GM23338 (cell line): ENCODE data around the gene GEN1. TPM values are rescaled to one million over a fixed set of nuclear protein-coding genes. Genes with fewer than 3 reads are reported as not detected.
"Not testable (repeated sequence)": the region's sequence is repeated elsewhere in the genome, so short reads cannot be mapped to it uniquely, and the experiment has no call there.

Experiments
- ATAC-seq: fragments of 200-7000 bp; cut with Tn5 transposase; 3 replicates; pipeline ENCODE4 v1.9.1; 2020
- DNase-seq: peaks from one replicate; pipeline ENCODE4 v3.0.0-alpha.2; 2015; ENCODE audit warnings: low spot score
- H2AFZ ChIP-seq: fragments of 200-600 bp; sonication (generic); 2 replicates; pipeline ENCODE4 v1.8.0; 2016; ENCODE audit warnings: antibody characterized with exemption, mild to moderate bottlenecking, moderate library complexity
- H3F3A ChIP-seq: fragments of 200-600 bp; sonication (generic); replicated peaks from 2 replicates; pipeline ENCODE4 v1.8.0; 2017; ENCODE audit warnings: antibody characterized with exemption, mixed run types, low read depth
- H3K27ac ChIP-seq: fragments of 200-600 bp; sonication (generic); 2 replicates; pipeline ENCODE4 v1.6.1; 2016; ENCODE audit warnings: low read depth
- H3K27me3 ChIP-seq: fragments of 200-600 bp; sonication (generic); 2 replicates; pipeline ENCODE4 v1.8.0; 2016; ENCODE audit warnings: mild to moderate bottlenecking, mixed run types, moderate library complexity; ENCODE audit not compliant: insufficient read depth
- H3K36me3 ChIP-seq: fragments of 200-600 bp; sonication (generic); 2 replicates; pipeline ENCODE4 v1.8.0; 2016; ENCODE audit warnings: mild to moderate bottlenecking; ENCODE audit not compliant: insufficient read depth
- H3K4me1 ChIP-seq: fragments of 200-600 bp; sonication (generic); 2 replicates; pipeline ENCODE4 v1.8.0; 2016; ENCODE audit warnings: mild to moderate bottlenecking, moderate library complexity; ENCODE audit not compliant: insufficient read depth
- H3K4me2 ChIP-seq: fragments of 200-600 bp; sonication (generic); 2 replicates; pipeline ENCODE4 v1.7.1; 2017; ENCODE audit warnings: mixed run types
- H3K4me3 ChIP-seq: fragments of 200-600 bp; sonication (generic); 2 replicates; pipeline ENCODE4 v1.6.1; 2016; ENCODE audit warnings: mixed run types
- H3K79me2 ChIP-seq: fragments of 200-600 bp; sonication (generic); replicated peaks from 2 replicates; pipeline ENCODE4 v1.8.0; 2017; ENCODE audit warnings: mild to moderate bottlenecking; ENCODE audit not compliant: insufficient read depth
- H3K9me2 ChIP-seq: fragments of 200-600 bp; sonication (generic); 2 replicates; pipeline ENCODE4 v1.8.0; 2017; ENCODE audit not compliant: insufficient read depth
- H4K20me1 ChIP-seq: fragments of 200-600 bp; sonication (generic); replicated peaks from 2 replicates; pipeline ENCODE4 v1.8.0; 2017; ENCODE audit warnings: mild to moderate bottlenecking; ENCODE audit not compliant: insufficient read depth
- H3K27ac Mint-ChIP-seq: 2 replicates; pipeline ENCODE4 v1.8.0; 2020; ENCODE audit warnings: inconsistent platforms, mild to moderate bottlenecking, moderate library complexity, mixed read lengths
- H3K27me3 Mint-ChIP-seq: 3 replicates; pipeline ENCODE4 v1.8.0; 2022; ENCODE audit warnings: low read depth, mild to moderate bottlenecking, moderate library complexity, mixed read lengths, inconsistent platforms; ENCODE audit not compliant: insufficient read depth, poor library complexity
- H3K36me3 Mint-ChIP-seq: 3 replicates; pipeline ENCODE4 v1.8.0; 2021; ENCODE audit warnings: low read depth, mild to moderate bottlenecking, inconsistent platforms, moderate library complexity, mixed read lengths
- H3K4me1 Mint-ChIP-seq: 3 replicates; pipeline ENCODE4 v1.8.0; 2020; ENCODE audit warnings: mild to moderate bottlenecking, inconsistent platforms, mixed read lengths
- H3K4me3 Mint-ChIP-seq: 3 replicates; pipeline ENCODE4 v1.8.0; 2021; ENCODE audit warnings: moderate library complexity, mild to moderate bottlenecking, inconsistent platforms, mixed read lengths
- H3K9me3 Mint-ChIP-seq: 3 replicates; pipeline ENCODE4 v1.8.0; 2020; ENCODE audit warnings: moderate library complexity, mild to moderate bottlenecking, inconsistent platforms, mixed read lengths
- JUNB ChIP-seq: IDR thresholded peaks from one replicate; pipeline ENCODE4 v1.6.1; 2016; ENCODE audit warnings: antibody characterized with exemption; ENCODE audit not compliant: unreplicated experiment
- NANOG ChIP-seq: IDR thresholded peaks from 2 replicates; pipeline ENCODE4 v1.6.1; 2016; ENCODE audit warnings: antibody characterized with exemption, borderline replicate concordance
- polyA plus RNA-seq: library from polyadenylated mRNA; unstranded; fragments of >200 nt; fragmentation: Nextera tagmentation; extraction: Ambion mirVana; gene quantifications from 2 replicates; pipeline ENCODE4 v1.2.1, GENCODE V29; 2016
- total RNA-seq: library from RNA; depleted of rRNA; stranded (reverse); fragments of >200 nt; shearing (Covaris generic); gene quantifications from 2 replicates; pipeline ENCODE4 v1.2.3, GENCODE V29; 2014
- TF ChIP-seq, protein P1 (sequence below): fragments of 250-450 bp; sonication (Bioruptor Pico); IDR thresholded peaks from 2 replicates; pipeline ENCODE4 v1.5.0; 2020; ENCODE audit warnings: mild to moderate bottlenecking, moderate library complexity

GEN1 gene
- total and polyA plus RNA-seq, 2 experiments from 2014 or later: 14.2 to 43.3 TPM

DNA sequence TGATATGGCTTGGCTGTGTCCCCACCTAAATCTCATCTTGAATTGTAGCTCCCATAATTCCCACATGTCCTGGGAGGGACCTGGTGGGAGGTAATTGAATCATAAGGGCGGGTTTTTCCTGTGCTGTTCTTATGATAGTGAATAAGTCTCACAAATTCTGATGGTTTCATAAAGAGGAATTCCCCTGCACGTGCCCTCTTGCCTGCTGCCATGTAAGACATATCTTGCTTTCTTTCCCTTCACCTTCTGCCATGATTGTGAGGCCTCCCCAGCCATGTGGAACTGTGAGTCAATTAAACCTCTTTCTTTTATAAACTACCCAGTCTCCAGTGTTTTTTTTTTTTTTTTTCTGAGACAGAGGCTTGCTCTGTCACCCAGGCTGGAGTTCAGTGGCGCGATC lies 69.7 kb downstream of the GEN1 start:
- not testable (repeated sequence) for ATAC-seq, H3K4me2 ChIP-seq, H2AFZ ChIP-seq, H3K27ac Mint-ChIP-seq, H3F3A ChIP-seq, H3K27me3 Mint-ChIP-seq, H3K9me3 Mint-ChIP-seq, H3K9me2 ChIP-seq, H3K4me3 Mint-ChIP-seq, DNase-seq, H3K27ac ChIP-seq, H3K36me3 ChIP-seq, H4K20me1 ChIP-seq, H3K79me2 ChIP-seq, H3K27me3 ChIP-seq, H3K4me3 ChIP-seq, H3K36me3 Mint-ChIP-seq
- H3K4me1 ChIP-seq: peaks cover 14% of the 10 kb centered on the region
- H3K4me1 Mint-ChIP-seq: peaks cover 23% of the 10 kb centered on the region

DNA sequence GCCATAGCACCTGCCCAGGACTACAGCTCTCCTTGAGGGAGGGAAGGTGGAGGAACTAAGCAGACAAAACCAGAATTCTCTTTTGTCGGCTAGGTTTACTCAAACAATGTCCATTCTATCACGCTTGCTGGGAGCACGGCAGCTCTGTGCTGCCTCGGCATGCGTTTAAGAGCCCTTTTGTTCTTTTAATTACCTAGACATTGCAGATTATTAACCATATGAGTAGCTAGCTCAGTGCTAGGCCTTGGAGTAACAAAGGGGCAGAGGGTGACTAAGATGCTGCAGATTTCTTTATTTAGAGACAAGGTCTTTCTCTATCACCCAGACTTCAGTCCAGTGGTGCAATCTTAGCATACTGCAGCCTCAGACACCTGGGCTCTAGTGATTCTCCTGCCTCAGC lies 73.4 kb downstream of the GEN1 start:
- Mint-ChIP-seq H3K4me1 (peaks cover 15% of the 10 kb centered on the region), H3K27ac (no peak overlapping the region), H3K36me3 (no peaks in the 10 kb centered on the region), H3K9me3 (peaks cover 6% of the 10 kb centered on the region; the same call in 2 of the 3 replicates), H3K4me3 (no peak overlapping the region), H3K27me3 (peaks cover 29% of the 10 kb centered on the region)
- no peak overlapping the region for H3K4me2 ChIP-seq
- no peak overlapping the region for H3K4me3 ChIP-seq
- no peak overlapping the region for H2AFZ ChIP-seq
- H3K36me3 ChIP-seq: no peaks in the 10 kb centered on the region
- H3K4me1 ChIP-seq: peaks cover 18% of the 10 kb centered on the region
- H3K27ac ChIP-seq: no peak overlapping the region
- no peaks in the 10 kb centered on the region for H4K20me1 ChIP-seq
- no peaks in the 10 kb centered on the region for H3F3A ChIP-seq
- no peaks in the 10 kb centered on the region for H3K9me2 ChIP-seq
- H3K79me2 ChIP-seq: no peaks in the 10 kb centered on the region
- peak; percentile 45 for DNase-seq
- TF ChIP-seq, protein P1, sequence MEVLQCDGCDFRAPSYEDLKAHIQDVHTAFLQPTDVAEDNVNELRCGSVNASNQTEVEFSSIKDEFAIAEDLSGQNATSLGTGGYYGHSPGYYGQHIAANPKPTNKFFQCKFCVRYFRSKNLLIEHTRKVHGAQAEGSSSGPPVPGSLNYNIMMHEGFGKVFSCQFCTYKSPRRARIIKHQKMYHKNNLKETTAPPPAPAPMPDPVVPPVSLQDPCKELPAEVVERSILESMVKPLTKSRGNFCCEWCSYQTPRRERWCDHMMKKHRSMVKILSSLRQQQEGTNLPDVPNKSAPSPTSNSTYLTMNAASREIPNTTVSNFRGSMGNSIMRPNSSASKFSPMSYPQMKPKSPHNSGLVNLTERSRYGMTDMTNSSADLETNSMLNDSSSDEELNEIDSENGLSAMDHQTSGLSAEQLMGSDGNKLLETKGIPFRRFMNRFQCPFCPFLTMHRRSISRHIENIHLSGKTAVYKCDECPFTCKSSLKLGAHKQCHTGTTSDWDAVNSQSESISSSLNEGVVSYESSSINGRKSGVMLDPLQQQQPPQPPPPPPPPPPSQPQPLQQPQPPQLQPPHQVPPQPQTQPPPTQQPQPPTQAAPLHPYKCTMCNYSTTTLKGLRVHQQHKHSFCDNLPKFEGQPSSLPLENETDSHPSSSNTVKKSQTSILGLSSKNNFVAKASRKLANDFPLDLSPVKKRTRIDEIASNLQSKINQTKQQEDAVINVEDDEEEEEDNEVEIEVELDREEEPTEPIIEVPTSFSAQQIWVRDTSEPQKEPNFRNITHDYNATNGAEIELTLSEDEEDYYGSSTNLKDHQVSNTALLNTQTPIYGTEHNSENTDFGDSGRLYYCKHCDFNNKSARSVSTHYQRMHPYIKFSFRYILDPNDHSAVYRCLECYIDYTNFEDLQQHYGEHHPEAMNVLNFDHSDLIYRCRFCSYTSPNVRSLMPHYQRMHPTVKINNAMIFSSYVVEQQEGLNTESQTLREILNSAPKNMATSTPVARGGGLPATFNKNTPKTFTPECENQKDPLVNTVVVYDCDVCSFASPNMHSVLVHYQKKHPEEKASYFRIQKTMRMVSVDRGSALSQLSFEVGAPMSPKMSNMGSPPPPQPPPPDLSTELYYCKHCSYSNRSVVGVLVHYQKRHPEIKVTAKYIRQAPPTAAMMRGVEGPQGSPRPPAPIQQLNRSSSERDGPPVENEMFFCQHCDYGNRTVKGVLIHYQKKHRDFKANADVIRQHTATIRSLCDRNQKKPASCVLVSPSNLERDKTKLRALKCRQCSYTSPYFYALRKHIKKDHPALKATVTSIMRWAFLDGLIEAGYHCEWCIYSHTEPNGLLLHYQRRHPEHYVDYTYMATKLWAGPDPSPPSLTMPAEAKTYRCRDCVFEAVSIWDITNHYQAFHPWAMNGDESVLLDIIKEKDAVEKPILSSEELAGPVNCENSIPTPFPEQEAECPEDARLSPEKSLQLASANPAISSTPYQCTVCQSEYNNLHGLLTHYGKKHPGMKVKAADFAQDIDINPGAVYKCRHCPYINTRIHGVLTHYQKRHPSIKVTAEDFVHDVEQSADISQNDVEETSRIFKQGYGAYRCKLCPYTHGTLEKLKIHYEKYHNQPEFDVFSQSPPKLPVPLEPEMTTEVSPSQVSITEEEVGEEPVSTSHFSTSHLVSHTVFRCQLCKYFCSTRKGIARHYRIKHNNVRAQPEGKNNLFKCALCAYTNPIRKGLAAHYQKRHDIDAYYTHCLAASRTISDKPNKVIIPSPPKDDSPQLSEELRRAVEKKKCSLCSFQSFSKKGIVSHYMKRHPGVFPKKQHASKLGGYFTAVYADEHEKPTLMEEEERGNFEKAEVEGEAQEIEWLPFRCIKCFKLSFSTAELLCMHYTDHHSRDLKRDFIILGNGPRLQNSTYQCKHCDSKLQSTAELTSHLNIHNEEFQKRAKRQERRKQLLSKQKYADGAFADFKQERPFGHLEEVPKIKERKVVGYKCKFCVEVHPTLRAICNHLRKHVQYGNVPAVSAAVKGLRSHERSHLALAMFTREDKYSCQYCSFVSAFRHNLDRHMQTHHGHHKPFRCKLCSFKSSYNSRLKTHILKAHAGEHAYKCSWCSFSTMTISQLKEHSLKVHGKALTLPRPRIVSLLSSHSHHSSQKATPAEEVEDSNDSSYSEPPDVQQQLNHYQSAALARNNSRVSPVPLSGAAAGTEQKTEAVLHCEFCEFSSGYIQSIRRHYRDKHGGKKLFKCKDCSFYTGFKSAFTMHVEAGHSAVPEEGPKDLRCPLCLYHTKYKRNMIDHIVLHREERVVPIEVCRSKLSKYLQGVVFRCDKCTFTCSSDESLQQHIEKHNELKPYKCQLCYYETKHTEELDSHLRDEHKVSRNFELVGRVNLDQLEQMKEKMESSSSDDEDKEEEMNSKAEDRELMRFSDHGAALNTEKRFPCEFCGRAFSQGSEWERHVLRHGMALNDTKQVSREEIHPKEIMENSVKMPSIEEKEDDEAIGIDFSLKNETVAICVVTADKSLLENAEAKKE (CRISPR knock-in tag): no peak
- TF ChIP-seq JUNB (no peak), NANOG (peak; percentile 67; the same call in 1 of the 2 replicates)
- H3K27me3 ChIP-seq: peaks cover 24% of the 10 kb centered on the region
- peak; percentile 69 for ATAC-seq
